Spleen (tissue), 11 donors: ENCODE measurements around the gene INO80C. TPM values are rescaled to one million over a fixed set of nuclear protein-coding genes. Genes with fewer than 3 reads are reported as not detected.

Experiments
- DNase-seq: peaks from one replicate; pipeline ENCODE4 v3.0.0-alpha.2; 2020
- H3K27ac ChIP-seq, 8 donors: fragments of 200-600 bp; sonication (generic) in 7 of 8; 1 replicate in 4 of 8; 2 replicates in 4 of 8; pipeline versions ENCODE4 v1.5.0 to v1.8.0; 2016 to 2021; ENCODE audit warnings: inconsistent platforms in 4 of 8, mild to moderate bottlenecking in 4 of 8, moderate library complexity in 1 of 8
- H3K27me3 ChIP-seq, 7 donors: fragments of 200-600 bp; sonication (generic) in 6 of 7; replicated peaks in 1 of 7; 1 replicate in 4 of 7; 2 replicates in 3 of 7; pipeline versions ENCODE4 v1.5.0 to v1.8.0; 2016 to 2021; ENCODE audit warnings: inconsistent platforms in 3 of 7, mild to moderate bottlenecking in 1 of 7
- H3K36me3 ChIP-seq, 6 donors: fragments of 200-600 bp; sonication (generic) in 5 of 6; 1 replicate in 4 of 6; 2 replicates in 2 of 6; pipeline versions ENCODE4 v1.5.0 to v1.8.0; 2016 to 2021; ENCODE audit warnings: inconsistent platforms in 2 of 6
- H3K4me1 ChIP-seq, 6 donors: fragments of 200-600 bp; sonication (generic) in 5 of 6; 1 replicate in 3 of 6; 2 replicates in 3 of 6; pipeline versions ENCODE4 v1.5.0 to v1.8.0; 2016 to 2021; ENCODE audit warnings: inconsistent platforms in 3 of 6
- H3K4me3 ChIP-seq, 8 donors: fragments of 200-600 bp; sonication (generic) in 7 of 8; 1 replicate in 4 of 8; 2 replicates in 4 of 8; pipeline versions ENCODE4 v1.5.0 to v1.8.0; 2016 to 2021; ENCODE audit warnings: inconsistent platforms in 4 of 8, mild to moderate bottlenecking in 4 of 8, moderate library complexity in 2 of 8
- H3K9me3 ChIP-seq, 8 donors: fragments of 200-600 bp; sonication (generic) in 7 of 8; 1 replicate in 4 of 8; 2 replicates in 4 of 8; pipeline versions ENCODE4 v1.5.0 to v1.8.0; 2016 to 2021; ENCODE audit warnings: inconsistent platforms in 4 of 8
- CTCF ChIP-seq, 11 experiments: fragments of 200-600 bp in 7 of 11; fragments of 450-650 bp in 4 of 11; sonication (generic) in 4 of 11; IDR thresholded peaks in 8 of 11; conservative IDR thresholded peaks in 3 of 11; 1 replicate in 7 of 11; 2 replicates in 4 of 11; pipeline versions ENCODE4 v1.4.0 to v1.8.0; 2016 to 2021; ENCODE audit warnings: antibody characterized with exemption in 11 of 11, inconsistent platforms in 4 of 11, mild to moderate bottlenecking in 1 of 11
- POLR2A ChIP-seq, 3 donors: fragments of 450-650 bp; IDR thresholded peaks; one replicate each; pipeline ENCODE4 v1.5.1; 2017; ENCODE audit warnings: antibody characterized with exemption in 3 of 3, mild to moderate bottlenecking in 1 of 3
- POLR2AphosphoS5 ChIP-seq, 3 donors: sonication (generic); formaldehyde crosslinking; IDR thresholded peaks; one replicate each; pipeline ENCODE4 v1.5.1; 2017; ENCODE audit warnings: antibody characterized with exemption in 3 of 3
- WGBS, 5 donors: extraction: QIAGEN DNeasy Blood & Tissue Kit in 3 of 5; methylation state at CpG; one replicate each; pipeline versions ENCODE4 v1.1.5 to v1.1.7; 2013 to 2018; 5-methylcytosine and 5-hydroxymethylcytosine counted together
- intact Hi-C: fragments of 100-400 bp; cut with DNase I; formaldehyde crosslinking; loops from one replicate; pipeline ENCODE4 v1.15.0; 2023; ENCODE audit warnings: low total_unique reads
- polyA plus RNA-seq, 3 donors: library from polyadenylated mRNA; stranded (reverse); fragments of 200-250 nt; gene quantifications; one replicate each; pipeline ENCODE4 v1.2.1, GENCODE V29; 2013
- total RNA-seq, 7 donors: library from RNA; depleted of rRNA in 3 of 7; stranded (reverse); fragments of >200 nt in 3 of 7; fragmentation: NEBNext Ultra II Directional in 4 of 7; extraction: Animal tissue kit (Norgen Biotek cat#: 25700) in 4 of 7; gene quantifications; one replicate each; pipeline versions ENCODE4 v1.1.0 to v1.2.1, GENCODE V29; 2016 to 2021
- donor health status: healthy with polysubstance abuse.
- donor health status: DM: no; HTN: no; CAD: no; lungs with moderate emphysema.
- donor health status: DM: no; HTN: no; CAD: no.
- donor health status: Bipolar disorder and iron deficiency.
- donor health status: healthy.
- donor health status: DM: no; HTN: no; CAD: no.
- donor health status: DM: yes; HTN: yes; CAD: no.

The INO80C gene
- total and polyA plus RNA-seq, 10 donors = 18.9 to 57.5 (median 34.5) TPM

- intact Hi-C loops = no loop called here
- peaks cover 0 to 8% (median 4%) of the 10 kb centered on the region in 6 donors for H3K4me1 ChIP-seq
- no peaks in the 10 kb centered on the region for H3K27me3 ChIP-seq
- no peak overlapping the region for H3K4me3 ChIP-seq
- H3K9me3 ChIP-seq = no peaks in the 10 kb centered on the region
- TF ChIP-seq POLR2A (IDR thresholded peaks at IDR 0.05) = no peak
- no peak for TF ChIP-seq CTCF (IDR thresholded peaks at IDR 0.05 in 8 of 11, conservative IDR thresholded peaks at IDR 0.05 in 3 of 11)
- TF ChIP-seq POLR2AphosphoS5 (IDR thresholded peaks at IDR 0.05) = no peak
- no peak for DNase-seq
- H3K27ac ChIP-seq = no peak overlapping the region
- no peaks in the 10 kb centered on the region for H3K36me3 ChIP-seq
- WGBS, 5 donors = 86 to 94% (median 93%) methylated on average over 3 of the region's 3 CpGs
Measured at GRCh38 chr18:35507192-35507591, 9.4 kb upstream of the INO80C start.

DNA sequence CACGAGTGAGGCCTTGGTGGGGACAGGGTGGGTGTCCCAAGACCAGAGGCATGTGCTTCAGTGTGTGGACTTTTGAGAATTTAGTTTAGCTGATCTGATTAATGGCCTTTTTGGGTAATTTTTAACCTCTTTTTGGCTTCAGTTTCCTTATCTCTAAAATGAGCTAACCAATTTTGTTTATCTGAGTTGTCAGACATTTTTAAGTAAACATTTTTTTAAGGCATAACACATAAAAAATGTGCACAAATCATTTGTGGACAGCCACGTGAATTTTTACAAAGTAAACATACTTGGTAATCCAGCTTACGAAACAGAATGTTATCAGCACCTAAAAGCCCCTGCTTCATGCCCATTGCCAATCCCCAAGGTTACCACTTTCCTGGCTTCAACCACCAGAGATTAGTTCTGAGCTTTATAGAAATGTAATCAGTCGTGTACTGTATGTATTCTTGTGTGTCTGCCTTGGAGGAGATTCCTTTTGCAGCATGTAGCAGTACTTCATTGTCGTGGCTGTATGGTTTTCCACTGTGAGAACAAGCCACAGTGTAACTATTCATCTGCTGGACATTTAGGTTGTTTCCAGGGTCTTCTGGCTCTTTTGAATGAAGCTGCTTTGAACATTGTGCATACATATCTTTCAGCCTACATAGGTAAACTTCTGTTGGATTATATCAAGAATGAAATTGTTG, 8.4 kb upstream of the INO80C start:
- H3K9me3 ChIP-seq = no peaks in the 10 kb centered on the region
- 54 to 71% (median 58%) methylated on average over 5 of the region's 5 CpGs for WGBS, 5 donors
- H3K4me3 ChIP-seq = no peak overlapping the region
- no peaks in the 10 kb centered on the region for H3K36me3 ChIP-seq
- peaks cover 0 to 15% (median 8%) of the 10 kb centered on the region in 6 donors for H3K4me1 ChIP-seq
- no peak overlapping the region for H3K27ac ChIP-seq
- H3K27me3 ChIP-seq = no peaks in the 10 kb centered on the region
- DNase-seq = no peak
- intact Hi-C loops = no loop called here
- TF ChIP-seq CTCF (IDR thresholded peaks at IDR 0.05 in 8 of 11, conservative IDR thresholded peaks at IDR 0.05 in 3 of 11) = no peak
- no peak for TF ChIP-seq POLR2A (IDR thresholded peaks at IDR 0.05)
- no peak for TF ChIP-seq POLR2AphosphoS5 (IDR thresholded peaks at IDR 0.05)

GRCh38 chr18:35504996-35505395, 7.2 kb upstream of the INO80C start:
- 87 to 97% (median 92%) methylated on average over 4 of the region's 4 CpGs for WGBS, 5 donors
- no peak overlapping the region for H3K4me3 ChIP-seq
- H3K27me3 ChIP-seq = no peaks in the 10 kb centered on the region
- no peaks in the 10 kb centered on the region for H3K9me3 ChIP-seq
- no peak for DNase-seq
- H3K4me1 ChIP-seq = peaks cover 0 to 17% (median 8%) of the 10 kb centered on the region in 6 donors
- no peaks in the 10 kb centered on the region for H3K36me3 ChIP-seq
- H3K27ac ChIP-seq = no peak overlapping the region
- intact Hi-C loops = no loop called here
- TF ChIP-seq CTCF (IDR thresholded peaks at IDR 0.05 in 8 of 11, conservative IDR thresholded peaks at IDR 0.05 in 3 of 11) (no peak), POLR2A (IDR thresholded peaks at IDR 0.05) (no peak)

DNA sequence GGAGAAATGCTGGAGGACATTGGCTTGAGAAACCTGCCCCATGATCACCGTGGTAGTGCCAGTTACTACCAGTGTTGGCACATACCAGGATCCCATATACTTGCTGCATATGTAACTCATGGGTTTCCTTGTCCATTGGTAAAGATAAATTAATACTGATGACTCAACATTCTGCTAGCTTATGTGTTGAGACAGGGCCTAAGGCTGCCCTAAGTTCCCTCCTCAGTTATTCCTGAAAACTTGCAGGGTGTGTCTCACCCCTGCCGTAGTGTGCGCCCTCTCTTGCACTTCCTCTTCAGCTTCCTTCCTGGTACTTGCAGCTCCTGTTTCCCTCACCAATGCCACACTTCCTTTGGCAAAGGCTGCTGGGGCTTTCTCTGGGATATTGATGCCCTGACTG, 4.3 kb upstream of the INO80C start:
- DNase-seq = no peak
- Histone ChIP-seq H3K27ac (peak overlapping the region in 2 of 8 donors; percentile 23 to 39), H3K36me3 (no peaks in the 10 kb centered on the region), H3K4me3 (no peak overlapping the region), H3K27me3 (no peaks in the 10 kb centered on the region), H3K9me3 (no peaks in the 10 kb centered on the region), H3K4me1 (peaks cover 0 to 28% (median 14%) of the 10 kb centered on the region in 6 donors)
- TF ChIP-seq CTCF (IDR thresholded peaks at IDR 0.05 in 8 of 11, conservative IDR thresholded peaks at IDR 0.05 in 3 of 11) = no peak
- no peak for TF ChIP-seq POLR2A (IDR thresholded peaks at IDR 0.05)
- TF ChIP-seq POLR2AphosphoS5 (IDR thresholded peaks at IDR 0.05) = peak in 1 of 3 donors; percentile 43
- WGBS, 5 donors = 36 to 54% (median 41%) methylated on average over 3 of the region's 3 CpGs
- intact Hi-C loops = no loop called here
